Ishikawa (cell line): Measurements from ENCODE around the gene ATP1B1.

Experiments
- CEBPB ChIP-seq: IDR thresholded peaks from 2 replicates; pipeline ENCODE4 v1.6.1; 2012
- CREB1 ChIP-seq: IDR thresholded peaks from 2 replicates; pipeline ENCODE4 v1.6.1; 2012; ENCODE audit warnings: low read depth
- EGR1 ChIP-seq: IDR thresholded peaks from 2 replicates; pipeline ENCODE4 v1.6.1; 2012
- EP300 ChIP-seq: IDR thresholded peaks from 2 replicates; pipeline ENCODE4 v1.6.1; 2012; ENCODE audit warnings: borderline replicate concordance
- FOXM1 ChIP-seq: IDR thresholded peaks from 2 replicates; pipeline ENCODE4 v1.6.1; 2012; ENCODE audit warnings: low read depth, borderline replicate concordance
- MAX ChIP-seq: IDR thresholded peaks from 2 replicates; pipeline ENCODE4 v1.6.1; 2012
- NFIC ChIP-seq: IDR thresholded peaks from 2 replicates; pipeline ENCODE4 v1.6.1; 2012
- RAD21 ChIP-seq: IDR thresholded peaks from 2 replicates; pipeline ENCODE4 v1.6.1; 2012; ENCODE audit warnings: low read depth
- REST ChIP-seq: IDR thresholded peaks from 2 replicates; pipeline ENCODE4 v1.6.1; 2012; ENCODE audit warnings: low read depth, mild to moderate bottlenecking
- TAF1 ChIP-seq: IDR thresholded peaks from 2 replicates; pipeline ENCODE4 v1.6.1; 2012; ENCODE audit warnings: low read depth, mild to moderate bottlenecking
- TCF12 ChIP-seq: IDR thresholded peaks from 2 replicates; pipeline ENCODE4 v1.6.1; 2012; ENCODE audit warnings: low read depth
- TEAD4 ChIP-seq: IDR thresholded peaks from 2 replicates; pipeline ENCODE4 v1.6.1; 2012
- USF1 ChIP-seq: IDR thresholded peaks from 2 replicates; pipeline ENCODE4 v1.6.1; 2012
- YY1 ChIP-seq: IDR thresholded peaks from 2 replicates; pipeline ENCODE4 v1.6.1; 2012; ENCODE audit warnings: low read depth
- ZBTB7A ChIP-seq: IDR thresholded peaks from 2 replicates; pipeline ENCODE4 v1.6.1; 2012; ENCODE audit warnings: low read depth

Gene ATP1B1

GRCh38 chr1:169100651-169101088 is 5.8 kb upstream of the ATP1B1 start:
- TF ChIP-seq FOXM1 (no peak), ZBTB7A (no peak), TEAD4 (no peak), CREB1 (no peak), USF1 (no peak), EGR1 (no peak), NFIC (no peak), RAD21 (no peak), TAF1 (no peak), YY1 (no peak), TCF12 (no peak), CEBPB (no peak), EP300 (no peak), REST (no peak)

DNA sequence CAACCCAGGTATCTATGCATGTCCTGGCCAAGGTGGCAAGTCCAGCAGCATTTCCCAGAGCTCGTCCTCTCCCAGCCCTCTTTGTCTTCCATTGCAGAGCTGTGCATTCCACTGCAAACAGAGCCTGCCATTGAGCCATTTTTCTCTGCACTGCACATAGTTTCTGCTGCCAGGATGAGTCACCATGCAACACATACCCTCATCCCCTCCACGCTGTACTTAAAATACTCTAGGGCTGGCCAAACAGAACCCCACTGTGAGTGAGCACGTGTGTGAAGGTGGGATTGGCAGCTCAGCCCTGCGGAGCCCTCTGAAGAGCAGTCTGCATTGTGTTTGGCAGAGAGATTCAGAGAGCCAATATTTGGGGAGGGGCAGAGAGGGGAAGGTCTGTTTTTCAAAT is 3.9 kb upstream of the ATP1B1 start:
- no peak for TF ChIP-seq RAD21
- peak; percentile 45; the same call in 1 of the 2 replicates for TF ChIP-seq ZBTB7A
- peak; percentile 86 for TF ChIP-seq MAX
- peak; percentile 25; the same call in 1 of the 2 replicates for TF ChIP-seq TCF12
- no peak for TF ChIP-seq FOXM1
- TF ChIP-seq CREB1, result no peak
- peak; percentile 75 for TF ChIP-seq NFIC
- TF ChIP-seq REST, result no peak
- TF ChIP-seq TEAD4, result peak; percentile 82
- TF ChIP-seq YY1, result 0 out of 2 replicates have a peak, but pooled peaks have one; percentile 36
- TF ChIP-seq USF1, result peak; percentile 62
- peak; percentile 44; the same call in 1 of the 2 replicates for TF ChIP-seq EP300

- TF ChIP-seq TEAD4 (no peak), ZBTB7A (0 out of 2 replicates have a peak, but pooled peaks have one; percentile 1), RAD21 (no peak), USF1 (no peak), REST (no peak)
Measured at GRCh38 chr1:169103002-169103401, 3.5 kb upstream of the ATP1B1 start.

- TF ChIP-seq FOXM1 (no peak), MAX (no peak), TEAD4 (no peak), RAD21 (no peak), EGR1 (no peak), TCF12 (no peak), USF1 (no peak), EP300 (no peak)
Measured at GRCh38 chr1:169103480-169103893, 3.0 kb upstream of the ATP1B1 start.
